GM12878 (cell line): ENCODE data around the gene HNRNPU. TPM values are rescaled to one million over a fixed set of nuclear protein-coding genes. Genes with fewer than 3 reads are reported as not detected.

ENCODE experiments used
- ATAC-seq: fragments of 200-7000 bp; cut with Tn5 transposase; 3 replicates; pipeline ENCODE4 v1.9.1; 2020; ENCODE audit warnings: mild to moderate bottlenecking, moderate library complexity
- BruUV-seq: library from RNA; stranded (reverse); fragments of 400-500 nt; replicated peaks from 2 replicates; lab custom pipeline; 2021; lab: Mats Ljungman, UMichigan
- CTCF ChIA-PET: fragments of 300-600 bp; sonication (Branson Sonifier 250); formaldehyde crosslinking; extraction: SDS; loops from one replicate; lab custom pipeline; 2021; ENCODE audit warnings: inconsistent platforms; lab: Yijun Ruan, JAX
- POLR2A ChIA-PET: fragments of 350-600 bp; formaldehyde crosslinking; extraction: SDS; loops from one replicate; lab custom pipeline; 2021; ENCODE audit warnings: inconsistent platforms; lab: Charles Lee
- RAD21 ChIA-PET: fragments of 300-600 bp; sonication (Branson Sonifier 250); formaldehyde crosslinking; loops from one replicate; lab custom pipeline; 2023; ENCODE audit warnings: antibody characterized with exemption; ENCODE audit not compliant: unreplicated experiment; lab: Charles Lee
- SMC1A ChIA-PET: fragments of 300-600 bp; sonication (Branson Sonifier 250); formaldehyde crosslinking; loops from one replicate; lab custom pipeline; 2023; ENCODE audit not compliant: unreplicated experiment, uncharacterized antibody; lab: Charles Lee
- DNase-seq: peaks from one replicate; pipeline ENCODE4 v3.0.0-alpha.2; 2011; ENCODE audit warnings: low read depth, low spot score
- FAIRE-seq: peaks from 3 replicates; lab custom pipeline; 2011; peaks lifted over from hg19 to GRCh38; lab: Jason Lieb, UNC
- H2AFZ ChIP-seq: 2 replicates; pipeline ENCODE4 v1.6.0; 2011; ENCODE audit warnings: low read depth, low read length, control low read depth; ENCODE audit not compliant: control insufficient read depth
- H3K27ac ChIP-seq: 2 replicates; pipeline ENCODE4 v1.5.1; 2011; ENCODE audit warnings: control low read depth; ENCODE audit not compliant: control insufficient read depth, insufficient read depth
- H3K27me3 ChIP-seq, 2 experiments: replicated peaks in 1 of 2; 2 replicates each; pipeline versions ENCODE4 v1.6.0 to v1.6.1; 2011; ENCODE audit warnings: low read length in 1 of 2; ENCODE audit not compliant: control insufficient read depth in 2 of 2, insufficient read depth in 2 of 2
- H3K36me3 ChIP-seq, 2 experiments: 2 replicates each; pipeline ENCODE4 v1.5.1; 2011; ENCODE audit warnings: low read length in 1 of 2; ENCODE audit not compliant: control insufficient read depth in 2 of 2, insufficient read depth in 2 of 2
- H3K4me1 ChIP-seq: 2 replicates; pipeline ENCODE4 v1.6.1; 2011; ENCODE audit warnings: mild to moderate bottlenecking, low read length, moderate library complexity, mixed read lengths; ENCODE audit not compliant: control insufficient read depth, insufficient read depth
- H3K4me2 ChIP-seq: 2 replicates; pipeline ENCODE4 v1.6.0; 2011; ENCODE audit warnings: control low read depth; ENCODE audit not compliant: control insufficient read depth, insufficient read depth
- H3K4me3 ChIP-seq: fragments of 200-600 bp; sonication (generic); 2 replicates; pipeline ENCODE4 v1.5.1; 2016
- H3K79me2 ChIP-seq: 2 replicates; pipeline ENCODE4 v1.6.0; 2011; ENCODE audit warnings: low read length; ENCODE audit not compliant: control insufficient read depth, insufficient read depth
- H3K9ac ChIP-seq: 2 replicates; pipeline ENCODE4 v1.8.0; 2011; ENCODE audit warnings: low read length, control low read depth, mixed read lengths; ENCODE audit not compliant: control insufficient read depth, insufficient read depth
- H3K9me3 ChIP-seq: replicated peaks from 3 replicates; pipeline ENCODE4 v1.5.1; 2011; ENCODE audit warnings: mild to moderate bottlenecking, low read length; ENCODE audit not compliant: control insufficient read depth, insufficient read depth
- H4K20me1 ChIP-seq: 2 replicates; pipeline ENCODE4 v1.6.0; 2011; ENCODE audit not compliant: control insufficient read depth, insufficient read depth
- SUPT20H ChIP-seq: IDR thresholded peaks from 2 replicates; pipeline ENCODE4 v1.6.1; 2011; ENCODE audit warnings: low read depth, mild to moderate bottlenecking, low read length, moderate library complexity, borderline replicate concordance; ENCODE audit not compliant: control insufficient read depth
- YY1 ChIP-seq: IDR thresholded peaks from 2 replicates; pipeline ENCODE4 v1.6.1; 2011; ENCODE audit warnings: low read depth, mild to moderate bottlenecking, low read length
- ZNF384 ChIP-seq: IDR thresholded peaks from 2 replicates; pipeline ENCODE4 v1.6.1; 2012; ENCODE audit warnings: low read depth, mild to moderate bottlenecking, low read length, improper control_type of control experiment, borderline replicate concordance
- whole genome bisulfite sequencing: methylation state at CpG from one replicate; pipeline ENCODE4 v1.1.6; 2016; ENCODE audit warnings: low lambda C conversion rate; ENCODE audit not compliant: insufficient replicate concordance, insufficient coverage; ENCODE audit errors: missing lambda C conversion rate; 5-methylcytosine and 5-hydroxymethylcytosine counted together
- in situ Hi-C: fragments of 300-500 bp; cut with MboI; formaldehyde crosslinking; loops from 9 replicates; pipeline ENCODE4 v1.14.3; 2018; ENCODE audit warnings: mixed read lengths
- intact Hi-C: fragments of 100-400 bp; cut with micrococcal nuclease; formaldehyde crosslinking; loops from one replicate; pipeline ENCODE4 v1.14.2; 2022; ENCODE audit not compliant: unreplicated experiment
- polyA plus RNA-seq, 11 experiments: library from polyadenylated mRNA; depleted of rRNA in 4 of 11; unstranded in 6 of 11; stranded (reverse) in 5 of 11; fragments of >200 nt; fragmentation: Nextera tagmentation in 4 of 11; fragmentation: Illumina TruSeq in 1 of 11; extraction: Ambion mirVana in 4 of 11; extraction: Trizol in 1 of 11; gene quantifications; 1 replicate in 1 of 11; 2 replicates in 10 of 11; pipeline versions ENCODE4 v1.2.1 to v1.2.3, GENCODE V29; 2011 to 2016; ENCODE audit warnings: inconsistent platforms in 2 of 11, missing spikeins in 2 of 11, low read depth in 1 of 11
- total RNA-seq, 4 experiments: library from RNA; depleted of rRNA in 3 of 4; stranded (reverse); fragments of >200 nt in 3 of 4; fragmentation: Illumina TruSeq in 1 of 4; extraction: Trizol in 1 of 4; gene quantifications; 2 replicates each; pipeline versions ENCODE4 v1.2.1 to v1.2.3, GENCODE V29; 2013 to 2021
- TF ChIP-seq, protein P1 (sequence below): fragments of 450-650 bp; IDR thresholded peaks from 2 replicates; pipeline ENCODE4 v1.6.1; 2016; ENCODE audit warnings: mild to moderate bottlenecking
- TF ChIP-seq, protein P2 (sequence below): fragments of 450-650 bp; IDR thresholded peaks from 2 replicates; pipeline ENCODE4 v1.6.1; 2017; ENCODE audit warnings: low read depth, mild to moderate bottlenecking, moderate library complexity
- TF ChIP-seq, protein P3 (sequence below): fragments of 450-650 bp; IDR thresholded peaks from 2 replicates; pipeline ENCODE4 v1.6.1; 2018; ENCODE audit warnings: mild to moderate bottlenecking, low read depth, moderate library complexity; ENCODE audit not compliant: partially characterized antibody

HNRNPU gene
- total and polyA plus RNA-seq, 10 of the 15 experiments (the other 5 are each of a cell fraction or from before 2014, with no cell fraction given) = 163 to 569 (median 420) TPM

DNA sequence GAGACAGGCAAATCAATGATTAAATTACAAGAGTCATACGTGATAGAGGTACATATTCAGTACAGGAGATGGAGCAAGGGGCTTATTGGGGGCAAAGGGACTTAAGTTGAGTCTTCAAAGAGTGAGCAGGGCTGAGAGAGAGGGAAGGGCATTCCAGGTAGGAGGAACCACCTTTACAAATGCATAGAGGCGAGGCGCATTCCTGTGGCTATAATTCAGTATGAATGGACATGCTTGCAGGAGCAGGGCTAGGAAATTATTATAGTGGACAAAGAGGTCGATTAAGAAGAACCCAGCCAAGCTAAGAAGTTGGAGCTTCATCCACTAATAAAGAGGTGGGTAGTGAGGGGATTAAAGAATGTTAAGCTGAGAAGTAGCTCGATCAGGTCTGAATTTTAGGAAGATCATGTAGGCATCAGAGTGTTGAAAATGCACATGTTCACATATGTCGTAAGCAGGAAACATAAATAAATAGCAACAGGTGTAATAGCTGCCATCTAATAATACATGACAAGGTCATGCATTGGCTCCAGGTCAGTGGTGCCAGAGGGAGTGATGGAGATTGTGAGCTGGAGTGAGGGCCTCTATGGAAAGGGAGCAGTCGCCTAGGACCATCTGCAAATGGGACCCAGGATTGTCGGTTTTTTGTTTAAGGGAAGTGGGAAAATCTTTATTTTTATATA lies 12.0 kb upstream of the HNRNPU start:
- POLR2A ChIA-PET = interaction anchor here (0.6 kb wide), 1 partner anchor 134 kb away, joined by 4 read pairs; no protein-coding TSS in a partner anchor
- H3K9ac ChIP-seq = no peak overlapping the region
- RAD21 ChIA-PET = interaction anchor here (0.5 to 0.6 kb wide), 3 partner anchors 15 to 95 kb away, joined by 3 to 5 read pairs (median 3); no protein-coding TSS in a partner anchor

More for the DNA sequence above, 12.0 kb upstream of the HNRNPU start:
- Histone ChIP-seq H3K4me1 (no peaks in the 10 kb centered on the region), H3K9me3 (no peaks in the 10 kb centered on the region), H3K4me3 (no peak overlapping the region), H3K27ac (no peak overlapping the region), H3K79me2 (no peaks in the 10 kb centered on the region), H3K27me3 (no peaks in the 10 kb centered on the region), H3K4me2 (no peak overlapping the region), H4K20me1 (no peaks in the 10 kb centered on the region), H3K36me3 (no peaks in the 10 kb centered on the region), H2AFZ (no peak overlapping the region)
- no peak for ATAC-seq
- BruUV-seq = no TSS peak
- no peak for FAIRE-seq
- TF ChIP-seq, protein P1, sequence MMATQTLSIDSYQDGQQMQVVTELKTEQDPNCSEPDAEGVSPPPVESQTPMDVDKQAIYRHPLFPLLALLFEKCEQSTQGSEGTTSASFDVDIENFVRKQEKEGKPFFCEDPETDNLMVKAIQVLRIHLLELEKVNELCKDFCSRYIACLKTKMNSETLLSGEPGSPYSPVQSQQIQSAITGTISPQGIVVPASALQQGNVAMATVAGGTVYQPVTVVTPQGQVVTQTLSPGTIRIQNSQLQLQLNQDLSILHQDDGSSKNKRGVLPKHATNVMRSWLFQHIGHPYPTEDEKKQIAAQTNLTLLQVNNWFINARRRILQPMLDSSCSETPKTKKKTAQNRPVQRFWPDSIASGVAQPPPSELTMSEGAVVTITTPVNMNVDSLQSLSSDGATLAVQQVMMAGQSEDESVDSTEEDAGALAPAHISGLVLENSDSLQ = no peak
- TF ChIP-seq SUPT20H (no peak), ZNF384 (no peak), YY1 (no peak)
- TF ChIP-seq, protein P2, sequence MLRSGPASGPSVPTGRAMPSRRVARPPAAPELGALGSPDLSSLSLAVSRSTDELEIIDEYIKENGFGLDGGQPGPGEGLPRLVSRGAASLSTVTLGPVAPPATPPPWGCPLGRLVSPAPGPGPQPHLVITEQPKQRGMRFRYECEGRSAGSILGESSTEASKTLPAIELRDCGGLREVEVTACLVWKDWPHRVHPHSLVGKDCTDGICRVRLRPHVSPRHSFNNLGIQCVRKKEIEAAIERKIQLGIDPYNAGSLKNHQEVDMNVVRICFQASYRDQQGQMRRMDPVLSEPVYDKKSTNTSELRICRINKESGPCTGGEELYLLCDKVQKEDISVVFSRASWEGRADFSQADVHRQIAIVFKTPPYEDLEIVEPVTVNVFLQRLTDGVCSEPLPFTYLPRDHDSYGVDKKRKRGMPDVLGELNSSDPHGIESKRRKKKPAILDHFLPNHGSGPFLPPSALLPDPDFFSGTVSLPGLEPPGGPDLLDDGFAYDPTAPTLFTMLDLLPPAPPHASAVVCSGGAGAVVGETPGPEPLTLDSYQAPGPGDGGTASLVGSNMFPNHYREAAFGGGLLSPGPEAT = no peak
- TF ChIP-seq, protein P3, sequence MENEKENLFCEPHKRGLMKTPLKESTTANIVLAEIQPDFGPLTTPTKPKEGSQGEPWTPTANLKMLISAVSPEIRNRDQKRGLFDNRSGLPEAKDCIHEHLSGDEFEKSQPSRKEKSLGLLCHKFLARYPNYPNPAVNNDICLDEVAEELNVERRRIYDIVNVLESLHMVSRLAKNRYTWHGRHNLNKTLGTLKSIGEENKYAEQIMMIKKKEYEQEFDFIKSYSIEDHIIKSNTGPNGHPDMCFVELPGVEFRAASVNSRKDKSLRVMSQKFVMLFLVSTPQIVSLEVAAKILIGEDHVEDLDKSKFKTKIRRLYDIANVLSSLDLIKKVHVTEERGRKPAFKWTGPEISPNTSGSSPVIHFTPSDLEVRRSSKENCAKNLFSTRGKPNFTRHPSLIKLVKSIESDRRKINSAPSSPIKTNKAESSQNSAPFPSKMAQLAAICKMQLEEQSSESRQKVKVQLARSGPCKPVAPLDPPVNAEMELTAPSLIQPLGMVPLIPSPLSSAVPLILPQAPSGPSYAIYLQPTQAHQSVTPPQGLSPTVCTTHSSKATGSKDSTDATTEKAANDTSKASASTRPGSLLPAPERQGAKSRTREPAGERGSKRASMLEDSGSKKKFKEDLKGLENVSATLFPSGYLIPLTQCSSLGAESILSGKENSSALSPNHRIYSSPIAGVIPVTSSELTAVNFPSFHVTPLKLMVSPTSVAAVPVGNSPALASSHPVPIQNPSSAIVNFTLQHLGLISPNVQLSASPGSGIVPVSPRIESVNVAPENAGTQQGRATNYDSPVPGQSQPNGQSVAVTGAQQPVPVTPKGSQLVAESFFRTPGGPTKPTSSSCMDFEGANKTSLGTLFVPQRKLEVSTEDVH = no peak
- in situ Hi-C loops (no loop called here), intact Hi-C loops (no loop called here)
- DNase-seq = no peak
- SMC1A ChIA-PET = interaction anchor here (1.3 kb wide), 1 partner anchor 109 kb away, joined by 3 read pairs; no protein-coding TSS in a partner anchor
- WGBS = 53% methylated on average over 8 of the region's 8 CpGs
- CTCF ChIA-PET = interaction anchor here (0.6 to 1.8 kb wide), 4 partner anchors 17 to 166 kb away, joined by 3 to 4 read pairs (median 4); no protein-coding TSS in a partner anchor
